Urothelium cell line (cell line): ENCODE data around the gene MGAT4A.
"Not testable (repeated sequence)": the region's sequence is repeated elsewhere in the genome, so short reads cannot be mapped to it uniquely, and the experiment has no call there.

Source experiments
- DNase-seq: peaks from one replicate; pipeline ENCODE4 v3.0.0; 2011; ENCODE audit warnings: low spot score, mixed read lengths
- FAIRE-seq: peaks from 2 replicates; lab custom pipeline; 2011; peaks lifted over from hg19 to GRCh38; lab: Jason Lieb, UNC

The MGAT4A gene

DNA sequence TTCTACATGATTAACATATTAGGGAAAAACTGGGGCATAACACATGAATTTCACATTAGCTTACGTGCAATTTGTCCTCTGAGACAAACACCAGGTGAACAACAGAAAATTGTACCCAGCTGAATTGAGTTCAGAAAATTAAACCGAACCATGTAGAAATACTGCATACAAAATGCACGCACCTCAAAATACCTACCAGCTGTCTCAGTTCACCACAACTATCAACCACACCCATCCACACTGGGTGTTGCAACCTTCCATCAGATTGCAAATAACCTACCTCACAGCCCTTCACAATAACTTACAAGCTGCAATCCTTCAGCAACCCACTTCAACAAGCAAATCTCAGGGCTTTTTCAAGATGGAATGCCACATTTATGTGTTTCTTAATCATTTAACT is 66.6 kb downstream of the MGAT4A start:
- FAIRE-seq (no peak), DNase-seq (no peak)

DNA sequence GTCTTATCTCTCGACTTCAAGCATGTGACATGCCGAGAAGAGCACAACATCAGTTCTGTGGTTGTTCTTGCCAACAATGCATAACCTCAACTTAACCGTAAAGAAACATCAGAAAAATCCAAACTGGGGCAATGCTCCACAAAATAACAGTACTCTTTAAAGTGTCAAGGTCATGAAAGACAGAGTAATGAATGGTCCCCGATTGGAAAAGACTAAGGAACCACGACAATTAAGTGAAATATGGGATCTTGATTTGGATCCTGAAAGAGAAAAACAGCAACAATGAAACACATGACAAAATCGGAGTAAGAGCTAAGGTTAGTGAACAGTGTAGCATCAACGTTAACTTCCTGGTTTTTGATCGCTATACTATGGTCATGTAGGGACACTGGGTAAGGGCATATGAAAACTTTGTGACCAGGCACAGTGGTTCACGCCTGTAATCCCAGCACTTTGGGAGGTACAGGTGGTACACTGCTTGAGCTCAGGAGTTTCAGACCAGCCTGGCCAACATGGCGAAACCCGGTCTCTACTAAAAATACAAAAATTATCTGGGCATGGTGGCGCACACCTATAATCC is 67.3 kb downstream of the MGAT4A start:
- FAIRE-seq: peak; percentile 27
- DNase-seq: no peak

DNA sequence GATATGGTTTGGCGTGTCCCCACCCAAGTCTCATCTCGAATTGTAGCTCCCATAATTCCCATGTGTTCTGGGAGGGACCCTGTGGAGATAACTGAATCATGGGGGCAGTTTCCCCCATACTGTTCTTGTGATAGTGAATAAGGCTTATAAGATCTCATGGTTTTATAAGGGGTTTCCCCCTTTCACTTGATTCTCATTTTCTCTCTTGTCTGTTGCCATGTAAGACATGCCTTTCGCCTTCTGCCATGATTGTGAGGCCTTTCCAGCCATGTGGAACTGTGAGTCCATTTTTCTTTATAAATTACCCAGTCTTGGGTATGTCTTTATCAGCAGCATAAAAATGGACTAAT is 71.5 kb downstream of the MGAT4A start:
- FAIRE-seq, DNase-seq: not testable (repeated sequence)

GRCh38 chr2:98658816-98659490 is 72.0 kb downstream of the MGAT4A start:
- DNase-seq (no peak), FAIRE-seq (peak; percentile 32)

DNA sequence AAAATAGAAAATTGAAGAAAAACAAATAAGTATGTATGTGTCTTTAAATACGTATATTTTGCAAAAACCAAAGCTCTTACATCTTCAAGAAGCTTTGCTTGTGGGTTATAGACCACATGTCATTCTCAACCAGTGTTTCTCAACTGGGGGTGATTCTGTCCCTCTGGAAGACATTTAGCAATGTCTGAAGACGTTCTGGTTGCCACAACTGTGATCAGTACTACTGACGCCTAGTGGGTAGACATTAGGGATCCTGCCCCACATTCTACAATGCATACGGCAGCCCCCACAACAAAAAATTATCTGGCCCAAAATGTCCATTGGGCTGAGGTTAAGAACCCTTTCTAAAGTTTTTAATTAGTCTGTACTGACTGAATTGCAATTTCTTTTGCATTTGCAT is 74.1 kb downstream of the MGAT4A start:
- DNase-seq (no peak), FAIRE-seq (no peak)

GRCh38 chr2:98654699-98655495 is 76.0 kb downstream of the MGAT4A start:
- FAIRE-seq (no peak), DNase-seq (no peak)

- no peak for FAIRE-seq
- DNase-seq: no peak
Measured at GRCh38 chr2:98650998-98651397, 79.9 kb downstream of the MGAT4A start.

DNA sequence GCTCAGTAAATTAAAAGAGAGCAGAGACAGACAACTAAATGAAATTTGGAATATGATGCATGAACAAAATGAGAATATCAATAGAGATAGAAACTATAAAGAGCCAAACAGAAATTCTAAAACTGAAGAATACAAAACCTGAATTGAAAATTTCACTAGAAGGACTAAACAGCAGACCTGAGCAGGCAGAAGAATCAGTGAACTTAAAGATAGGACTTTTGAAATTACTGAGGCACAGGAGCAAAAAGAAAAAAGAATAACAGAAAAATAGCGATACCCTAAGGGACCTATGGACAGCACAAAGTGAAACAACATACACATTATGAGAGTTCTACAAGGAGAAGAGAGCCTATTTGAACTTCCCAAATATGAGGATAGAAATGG is 80.9 kb downstream of the MGAT4A start:
- DNase-seq (no peak), FAIRE-seq (no peak)

DNA sequence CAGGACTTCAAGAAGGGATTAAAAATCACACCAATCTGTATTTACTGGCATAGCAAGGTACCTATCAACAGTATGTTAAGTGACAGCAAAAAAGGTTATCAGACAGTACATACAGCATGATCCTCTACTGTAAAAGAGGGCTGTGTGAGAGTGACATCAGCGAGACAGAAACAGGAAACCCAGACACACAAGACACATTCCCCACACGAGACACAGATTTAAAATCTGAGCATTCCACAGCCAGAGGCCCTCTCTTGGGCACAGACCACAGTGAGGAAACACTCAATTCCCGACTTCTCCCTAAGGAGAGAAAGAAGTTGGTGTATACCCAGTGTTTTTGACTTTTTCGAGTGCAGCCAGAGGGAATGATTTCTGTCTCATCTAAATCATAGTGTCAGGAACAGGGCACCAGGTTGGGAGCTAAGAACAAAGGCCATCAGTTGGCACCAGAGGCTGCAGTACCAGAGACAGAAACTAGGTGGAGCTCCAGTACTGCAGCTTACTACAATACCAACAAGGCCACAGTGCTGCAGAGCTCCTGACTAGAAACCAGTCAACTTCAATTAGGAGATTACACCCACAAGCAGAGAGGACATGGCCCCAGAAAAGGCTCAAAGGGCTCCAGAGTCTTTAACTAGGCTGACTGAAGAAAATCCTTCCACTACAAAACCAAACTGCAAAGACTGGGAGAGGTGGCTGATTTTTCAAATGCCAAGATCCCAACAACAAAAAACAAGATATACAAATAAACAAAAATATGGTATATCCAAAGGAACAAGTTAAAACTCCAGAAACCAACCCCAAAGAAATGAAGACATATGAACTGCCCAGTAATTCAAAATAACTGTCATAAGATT is 81.6 kb downstream of the MGAT4A start:
- DNase-seq (peak; percentile 81), FAIRE-seq (peak; percentile 5)

- no peak for FAIRE-seq
- DNase-seq: no peak
Measured at GRCh38 chr2:98648451-98648850, 82.5 kb downstream of the MGAT4A start.

GRCh38 chr2:98647636-98648035 is 83.3 kb downstream of the MGAT4A start:
- DNase-seq (no peak), FAIRE-seq (no peak)

DNA sequence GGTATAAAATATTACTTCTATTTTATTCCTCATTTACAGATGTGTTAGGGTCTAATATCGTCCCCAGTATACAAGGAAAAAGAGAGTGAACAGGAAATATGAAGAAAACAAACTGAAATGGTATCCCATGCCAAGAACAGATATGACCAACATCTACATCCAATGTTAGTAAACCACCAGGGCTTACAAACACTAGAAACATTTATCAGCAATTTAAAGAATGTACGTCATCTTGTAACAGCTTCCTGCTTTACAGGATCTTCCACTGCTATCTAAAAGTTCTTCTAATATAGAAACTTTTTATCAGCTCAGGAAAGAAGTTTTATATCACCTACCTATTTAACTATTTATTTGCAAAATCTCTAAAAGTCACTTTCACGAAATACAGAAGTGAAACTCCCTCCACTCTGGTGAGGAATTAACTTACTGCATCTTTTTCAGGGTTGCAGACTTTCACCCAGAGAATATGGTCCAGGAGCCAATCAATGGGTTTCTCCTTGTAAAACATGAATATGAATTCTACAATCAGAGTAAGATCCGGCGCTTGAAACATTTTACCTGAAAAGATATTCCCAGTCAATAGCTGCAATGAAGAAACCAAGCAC is 87.3 kb downstream of the MGAT4A start:
- FAIRE-seq: no peak

GRCh38 chr2:98637401-98638147 is 93.4 kb downstream of the MGAT4A start:
- DNase-seq: no peak
- FAIRE-seq: no peak

More for the DNA sequence above, 87.3 kb downstream of the MGAT4A start:
- DNase-seq: no peak

- DNase-seq: peak; percentile 24
- FAIRE-seq: no peak
Measured at GRCh38 chr2:98634406-98635092, 96.4 kb downstream of the MGAT4A start.

GRCh38 chr2:98632351-98632750 is 98.6 kb downstream of the MGAT4A start:
- no peak for FAIRE-seq
- DNase-seq: no peak

DNA sequence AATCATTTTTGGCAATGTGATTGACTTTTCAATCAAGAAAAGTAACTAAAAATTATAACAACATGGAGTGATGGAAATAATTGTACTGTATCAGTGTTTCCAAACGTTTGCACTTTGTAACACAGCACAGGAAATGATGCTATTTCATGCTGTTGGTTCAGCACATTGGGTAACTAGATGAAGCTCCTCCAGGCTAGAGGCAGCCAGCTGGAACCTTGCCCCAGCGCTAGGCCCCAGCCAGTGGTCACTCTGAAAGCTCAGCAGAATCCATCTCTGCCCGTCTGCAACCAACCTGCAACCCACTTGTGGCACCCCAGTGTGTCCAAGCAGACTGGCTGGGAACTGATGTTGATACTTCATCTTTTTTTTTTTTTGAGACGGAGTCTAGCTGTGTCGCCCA is 107.3 kb downstream of the MGAT4A start:
- FAIRE-seq: no peak
- DNase-seq: no peak

DNA sequence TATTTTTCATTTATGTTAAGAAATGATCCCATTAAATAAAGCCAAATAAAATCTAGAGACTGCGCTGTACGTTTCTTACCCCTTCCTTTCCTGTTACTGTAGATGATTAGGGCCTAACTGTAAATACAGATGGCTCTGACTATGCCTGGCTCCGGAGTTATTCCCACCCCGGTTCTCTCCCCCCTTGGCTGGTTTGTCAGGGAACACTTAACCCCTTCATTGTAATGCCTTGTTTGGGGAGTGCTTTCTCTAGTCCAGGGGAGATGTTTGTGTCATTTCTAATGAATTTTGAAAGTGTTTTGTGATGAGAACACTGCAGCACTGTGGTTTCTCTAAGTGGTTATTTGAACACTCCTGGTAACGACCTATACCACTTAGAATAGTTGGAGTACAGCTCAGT is 113.8 kb downstream of the MGAT4A start:
- no peak for FAIRE-seq
- DNase-seq: no peak

DNA sequence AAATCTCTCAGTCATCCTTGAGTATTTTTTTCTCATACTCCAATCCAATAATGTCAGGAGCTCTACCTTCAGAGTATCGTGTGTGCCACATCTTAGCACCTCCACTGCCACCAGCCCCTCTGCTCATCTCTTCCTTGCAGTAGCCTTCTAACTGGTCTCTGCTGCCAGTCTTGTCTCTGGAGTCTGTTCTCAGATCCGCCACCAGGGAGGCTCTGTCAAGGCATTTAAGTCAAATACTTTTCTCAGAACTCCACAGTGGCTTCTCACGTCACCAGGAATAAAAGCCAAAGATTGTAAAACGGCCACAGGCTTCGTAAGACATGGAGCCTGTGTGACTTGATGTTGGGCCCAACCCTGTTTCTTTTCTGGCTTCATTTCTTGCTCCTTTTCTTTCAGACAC is 115.5 kb downstream of the MGAT4A start:
- no peak for FAIRE-seq
- DNase-seq: no peak

GRCh38 chr2:98614024-98614739 is 116.8 kb downstream of the MGAT4A start:
- DNase-seq (no peak), FAIRE-seq (no peak)
